ENCODE measurements around the gene PRKCG. TPM values are rescaled to one million over a fixed set of nuclear protein-coding genes. Genes with fewer than 3 reads are reported as not detected.

PRKCG gene
- total and polyA plus RNA-seq, 4 donors = 0.02 to 0.63 (median 0.18) TPM; not detected in 1

- Histone ChIP-seq H3K9me3 (ENCODE audit: control insufficient read depth in 4 of 4, insufficient read depth in 3 of 4, low read length in 3 of 4) (peaks cover 0 to 10% (median 0%) of the 10 kb centered on the region in 4 donors), H3K27me3 (ENCODE audit: control insufficient read depth in 3 of 3, insufficient read depth in 3 of 3, low read length in 2 of 3) (peaks cover 18 to 60% (median 35%) of the 10 kb centered on the region in 3 donors), H3K36me3 (ENCODE audit: control insufficient read depth in 4 of 4, insufficient read depth in 4 of 4, low read length in 4 of 4) (no peaks in the 10 kb centered on the region), H3K4me3 (no peak within 1 kb of the TSS), H3K4me1 (ENCODE audit: control insufficient read depth in 5 of 5, insufficient read depth in 5 of 5, low read length in 5 of 5) (peaks cover 0 to 4% (median 0%) of the 10 kb centered on the region in 5 donors), H3K27ac (ENCODE audit: low read depth in 1 of 2, low read length in 1 of 2) (no peak within 1 kb of the TSS), H3K9ac (ENCODE audit: insufficient read depth in 1 of 2, low read length in 2 of 2) (no peak within 1 kb of the TSS)
- DNase-seq = no peak
- no peak for ATAC-seq (ENCODE audit: insufficient read depth, low FRiP score)
- TF ChIP-seq CTCF (IDR thresholded peaks at IDR 0.05; ENCODE audit: control extremely low read depth, extremely low read depth) = no peak
- 3 to 5% methylated on average over 12 to 28 of the region's 28 CpGs for WGBS, 2 donors
Measured at GRCh38 chr19:53908935-53909415, 27.0 kb downstream of the PRKCG start, which contains the start of gene CACNG7. CACNG7 (plus strand) TSS chr19:53909278; CDS start chr19:53912832, 3,554 bp downstream.

GRCh38 chr19:53909471-53910169, 27.6 kb downstream of the PRKCG start:
- Histone ChIP-seq H3K27ac (ENCODE audit: low read depth in 1 of 2, low read length in 1 of 2) (no peak overlapping the region), H3K27me3 (ENCODE audit: control insufficient read depth in 3 of 3, insufficient read depth in 3 of 3, low read length in 2 of 3) (peaks cover 18 to 55% (median 35%) of the 10 kb centered on the region in 3 donors), H3K4me1 (ENCODE audit: control insufficient read depth in 5 of 5, insufficient read depth in 5 of 5, low read length in 5 of 5) (peaks cover 0 to 4% (median 0%) of the 10 kb centered on the region in 5 donors), H3K36me3 (ENCODE audit: control insufficient read depth in 4 of 4, insufficient read depth in 4 of 4, low read length in 4 of 4) (no peaks in the 10 kb centered on the region), H3K4me3 (no peak overlapping the region), H3K9me3 (ENCODE audit: control insufficient read depth in 4 of 4, insufficient read depth in 3 of 4, low read length in 3 of 4) (peaks cover 0 to 10% (median 0%) of the 10 kb centered on the region in 4 donors), H3K9ac (ENCODE audit: insufficient read depth in 1 of 2, low read length in 2 of 2) (no peak overlapping the region)
- TF ChIP-seq CTCF (IDR thresholded peaks at IDR 0.05; ENCODE audit: control extremely low read depth, extremely low read depth) = no peak
- no peak for ATAC-seq (ENCODE audit: insufficient read depth, low FRiP score)
- no peak for DNase-seq
- WGBS, 2 donors = 3% methylated on average over 44 to 47 of the region's 47 CpGs

- ATAC-seq (ENCODE audit: insufficient read depth, low FRiP score) (no peak), DNase-seq (no peak)
- H3K4me3 ChIP-seq = no peak overlapping the region
- H3K9me3 ChIP-seq (ENCODE audit: control insufficient read depth in 4 of 4, insufficient read depth in 3 of 4, low read length in 3 of 4) = peaks cover 0 to 10% (median 0%) of the 10 kb centered on the region in 4 donors
- H3K36me3 ChIP-seq (ENCODE audit: control insufficient read depth in 4 of 4, insufficient read depth in 4 of 4, low read length in 4 of 4) = no peaks in the 10 kb centered on the region
- WGBS, 2 donors = 0 to 2% methylated on average over 13 of the region's 13 CpGs
- no peak overlapping the region for H3K27ac ChIP-seq (ENCODE audit: low read depth in 1 of 2, low read length in 1 of 2)
- no peak overlapping the region for H3K9ac ChIP-seq (ENCODE audit: insufficient read depth in 1 of 2, low read length in 2 of 2)
- peaks cover 18 to 55% (median 35%) of the 10 kb centered on the region in 3 donors for H3K27me3 ChIP-seq (ENCODE audit: control insufficient read depth in 3 of 3, insufficient read depth in 3 of 3, low read length in 2 of 3)
- peaks cover 0 to 4% (median 0%) of the 10 kb centered on the region in 5 donors for H3K4me1 ChIP-seq (ENCODE audit: control insufficient read depth in 5 of 5, insufficient read depth in 5 of 5, low read length in 5 of 5)
- no peak for TF ChIP-seq CTCF (IDR thresholded peaks at IDR 0.05; ENCODE audit: control extremely low read depth, extremely low read depth)
Measured at GRCh38 chr19:53910170-53910518, 28.1 kb downstream of the PRKCG start.

Data from lung (tissue), 12 donors.